ENCODE data around the gene SAGE1. TPM values are rescaled to one million over a fixed set of nuclear protein-coding genes. Genes with fewer than 3 reads are reported as not detected.

The SAGE1 gene
- total and polyA plus RNA-seq, 2 of the 8 experiments (the other 6 are each of a cell fraction or from before 2014, with no cell fraction given), result not detected

DNA sequence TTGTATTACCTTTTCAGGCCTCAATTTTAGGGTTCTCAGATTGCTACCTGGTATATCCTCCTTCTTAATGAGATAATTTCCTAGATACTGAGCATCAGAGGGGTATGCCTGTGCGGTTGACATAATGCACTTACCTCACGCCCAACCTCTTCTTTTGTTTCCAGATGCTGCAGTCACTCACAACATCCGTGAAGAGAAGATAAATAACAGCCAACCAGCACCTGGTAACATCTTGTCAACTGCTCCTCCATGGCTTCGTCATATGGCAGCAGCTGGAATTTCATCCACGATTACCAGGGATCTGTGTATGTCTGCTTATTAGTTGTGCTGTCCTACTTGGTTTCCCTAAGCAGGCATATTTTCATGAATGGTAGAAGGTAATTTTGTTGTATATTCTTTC, 16.7 kb downstream of the SAGE1 start:
- Histone ChIP-seq H2BK20ac (ENCODE audit: low read length) (no peak overlapping the region), H3K79me2 (ENCODE audit: control insufficient read depth in 1 of 2, insufficient read depth in 2 of 2, low read length in 2 of 2) (no peaks in the 10 kb centered on the region), H4K8ac (ENCODE audit: extremely low read depth, insufficient read depth, low read length) (no peak overlapping the region), H3K9ac (replicated peaks in 1 of 4; ENCODE audit: extremely low read depth in 1 of 4, low read depth in 3 of 4, low read length in 3 of 4) (no peak overlapping the region), H3K23me2 (ENCODE audit: low read depth, low read length) (no peaks in the 10 kb centered on the region), H4K20me1 (replicated peaks in 1 of 2; ENCODE audit: control insufficient read depth in 1 of 2, insufficient read depth in 2 of 2, low read length in 2 of 2) (no peaks in the 10 kb centered on the region), H4K91ac (replicated peaks; ENCODE audit: insufficient read length, low read length) (no peak overlapping the region), H3K36me3 (ENCODE audit: control insufficient read depth in 2 of 4, insufficient read depth in 4 of 4, low read length in 3 of 4) (no peaks in the 10 kb centered on the region), H2AK5ac (ENCODE audit: low read depth, low read length) (no peak overlapping the region), H2BK5ac (ENCODE audit: low read depth, low read length) (no peak overlapping the region), H3K4me2 (ENCODE audit: insufficient read depth in 1 of 2, low read depth in 2 of 2, low read length in 2 of 2) (no peak overlapping the region), H3K56ac (replicated peaks; ENCODE audit: insufficient read length, low read depth, low read length) (no peak overlapping the region), H3K27me3 (replicated peaks in 1 of 4; ENCODE audit: control insufficient read depth in 3 of 4, extremely low read depth in 1 of 4, insufficient read depth in 3 of 4, low read length in 3 of 4) (no peaks in the 10 kb centered on the region), H3K14ac (ENCODE audit: insufficient read length) (no peak overlapping the region), H4K5ac (ENCODE audit: insufficient read length, low read depth, low read length) (no peak overlapping the region), H3K23ac (ENCODE audit: insufficient read length) (no peak overlapping the region), H3K4me1 (replicated peaks in 1 of 4; ENCODE audit: control insufficient read depth in 3 of 4, insufficient read depth in 4 of 4, low read length in 3 of 4) (no peaks in the 10 kb centered on the region), H3K18ac (ENCODE audit: extremely low read depth, low read length) (no peak overlapping the region), H2BK120ac (replicated peaks; ENCODE audit: low read depth, low read length) (no peak overlapping the region), H3K4ac (replicated peaks; ENCODE audit: insufficient read length, low read depth, low read length) (no peak overlapping the region), H2BK15ac (ENCODE audit: low read length) (no peak overlapping the region), H3K9me3 (ENCODE audit: insufficient read depth in 2 of 2, low read depth in 1 of 2, low read length in 1 of 2) (peaks cover 17 to 28% of the 10 kb centered on the region in 2 experiments; a peak in 2 of 4 replicates), H2AFZ (ENCODE audit: low read length) (no peak overlapping the region), H2BK12ac (ENCODE audit: low read depth, low read length) (no peak overlapping the region), H3K79me1 (ENCODE audit: low read depth, low read length) (no peaks in the 10 kb centered on the region), H3K27ac (ENCODE audit: low read depth, low read length) (no peak overlapping the region), H3K4me3 (ENCODE audit: extremely low read depth in 1 of 4, insufficient read depth in 2 of 4, low read depth in 3 of 4, low read length in 4 of 4) (no peak overlapping the region)
- ChIA-PET POLR2A (ENCODE audit: partially characterized antibody) (no interaction called here), CTCF (ENCODE audit: partially characterized antibody) (no interaction called here)
- DNase-seq (ENCODE audit: low read depth in 1 of 2, low spot score in 2 of 2) (no peak), FAIRE-seq (no peak)
- 85% methylated on average over 5 of the region's 5 CpGs; no CpG with 5 or more reads in 1 of the 2 experiments for WGBS, 2 experiments (ENCODE audit: extremely low coverage in 1 of 2, insufficient coverage in 1 of 2, insufficient read length in 1 of 2, insufficient replicate concordance in 2 of 2, low coverage in 1 of 2, low lambda C conversion rate in 2 of 2, missing lambda C conversion rate in 1 of 2)
- TF ChIP-seq, protein P1, sequence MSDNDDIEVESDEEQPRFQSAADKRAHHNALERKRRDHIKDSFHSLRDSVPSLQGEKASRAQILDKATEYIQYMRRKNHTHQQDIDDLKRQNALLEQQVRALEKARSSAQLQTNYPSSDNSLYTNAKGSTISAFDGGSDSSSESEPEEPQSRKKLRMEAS (IDR thresholded peaks at IDR 0.05), result no peak
- TF ChIP-seq PHF8 (conservative IDR thresholded peaks at IDR 0.05; ENCODE audit: low read depth, low read length) (no peak), CBX5 (IDR thresholded peaks at IDR 0.05; ENCODE audit: low read depth, low read length) (no peak), JUND (IDR thresholded peaks at IDR 0.05; ENCODE audit: low read length) (no peak), RNF2 (IDR thresholded peaks at IDR 0.05; ENCODE audit: borderline replicate concordance, low read depth, low read length, missing control alignments, poor library complexity, severe bottlenecking) (no peak)
